ENCODE results near the gene BTBD9.

The BTBD9 gene

DNA sequence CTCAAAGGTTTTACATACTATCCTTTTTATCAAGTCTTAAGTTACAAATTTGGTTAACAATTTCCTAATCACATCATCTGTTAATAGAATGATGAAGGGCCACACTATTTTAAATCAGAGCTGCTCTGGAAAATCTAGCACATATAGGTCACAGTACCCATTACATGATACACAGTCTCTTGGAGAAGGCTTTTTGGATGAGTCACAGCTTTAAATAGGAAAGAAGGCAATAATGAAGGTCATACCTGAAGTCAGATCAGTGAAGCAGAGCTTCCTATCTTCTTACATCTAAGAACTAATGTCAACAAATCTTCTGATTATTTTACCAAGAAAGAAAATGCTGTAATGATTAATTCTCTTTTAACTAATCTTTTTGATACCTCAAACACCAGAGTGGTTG is 248.5 kb downstream of the BTBD9 start:
- ATAC-seq (ENCODE audit: insufficient read depth, low read depth) (no peak), DNase-seq (no peak)
- Histone ChIP-seq H3K4me1 (ENCODE audit: insufficient read depth, low read length) (no peaks in the 10 kb centered on the region), H3K9ac (ENCODE audit: low read depth, low read length) (no peak overlapping the region), H3K4me3 (ENCODE audit: low read depth in 1 of 2, low read length in 2 of 2) (no peak overlapping the region), H4K20me1 (ENCODE audit: insufficient read depth, low read length) (no peaks in the 10 kb centered on the region), H3K27ac (ENCODE audit: low read length) (no peak overlapping the region), H3K4me2 (ENCODE audit: insufficient read depth, low read length) (no peak overlapping the region), H2AFZ (ENCODE audit: low read depth, low read length) (no peak overlapping the region), H3K9me3 (ENCODE audit: insufficient read depth, low read length, severe bottlenecking) (no peaks in the 10 kb centered on the region), H3K79me2 (ENCODE audit: insufficient read depth, low read length) (no peaks in the 10 kb centered on the region), H3K36me3 (ENCODE audit: insufficient read depth, low read length) (no peaks in the 10 kb centered on the region), H3K27me3 (ENCODE audit: insufficient read depth, low read length, poor library complexity) (no peaks in the 10 kb centered on the region)
- TF ChIP-seq, protein P1, sequence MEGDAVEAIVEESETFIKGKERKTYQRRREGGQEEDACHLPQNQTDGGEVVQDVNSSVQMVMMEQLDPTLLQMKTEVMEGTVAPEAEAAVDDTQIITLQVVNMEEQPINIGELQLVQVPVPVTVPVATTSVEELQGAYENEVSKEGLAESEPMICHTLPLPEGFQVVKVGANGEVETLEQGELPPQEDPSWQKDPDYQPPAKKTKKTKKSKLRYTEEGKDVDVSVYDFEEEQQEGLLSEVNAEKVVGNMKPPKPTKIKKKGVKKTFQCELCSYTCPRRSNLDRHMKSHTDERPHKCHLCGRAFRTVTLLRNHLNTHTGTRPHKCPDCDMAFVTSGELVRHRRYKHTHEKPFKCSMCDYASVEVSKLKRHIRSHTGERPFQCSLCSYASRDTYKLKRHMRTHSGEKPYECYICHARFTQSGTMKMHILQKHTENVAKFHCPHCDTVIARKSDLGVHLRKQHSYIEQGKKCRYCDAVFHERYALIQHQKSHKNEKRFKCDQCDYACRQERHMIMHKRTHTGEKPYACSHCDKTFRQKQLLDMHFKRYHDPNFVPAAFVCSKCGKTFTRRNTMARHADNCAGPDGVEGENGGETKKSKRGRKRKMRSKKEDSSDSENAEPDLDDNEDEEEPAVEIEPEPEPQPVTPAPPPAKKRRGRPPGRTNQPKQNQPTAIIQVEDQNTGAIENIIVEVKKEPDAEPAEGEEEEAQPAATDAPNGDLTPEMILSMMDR (IDR thresholded peaks at IDR 0.05; ENCODE audit: borderline replicate concordance, extremely low read depth, low read length, poor library complexity, severe bottlenecking) = no peak
- TF ChIP-seq EZH2 (IDR thresholded peaks at IDR 0.05; ENCODE audit: borderline replicate concordance, low read depth, low read length, severe bottlenecking) = no peak

DNA sequence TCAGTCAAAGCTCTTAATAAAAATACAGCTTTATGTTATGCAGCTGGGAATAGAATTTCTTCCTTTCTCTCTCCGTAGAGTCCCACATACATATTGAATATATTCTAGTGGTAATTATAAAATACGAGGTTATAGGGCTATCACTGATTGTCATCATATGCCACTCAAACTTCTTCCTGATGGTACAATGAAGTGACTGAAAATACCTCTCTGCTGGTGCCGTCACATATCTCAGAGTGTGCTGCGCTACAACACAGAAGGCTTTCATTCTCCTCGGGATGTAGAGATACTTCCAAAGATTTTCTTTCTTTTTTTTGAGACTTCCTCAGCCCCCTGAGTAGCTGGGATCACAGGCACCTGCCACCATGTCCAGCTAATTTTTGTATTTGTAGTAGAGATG is 249.9 kb downstream of the BTBD9 start:
- Histone ChIP-seq H3K27ac (ENCODE audit: low read length) (no peak overlapping the region), H3K9me3 (ENCODE audit: insufficient read depth, low read length, severe bottlenecking) (no peaks in the 10 kb centered on the region), H3K4me2 (ENCODE audit: insufficient read depth, low read length) (no peak overlapping the region), H3K36me3 (ENCODE audit: insufficient read depth, low read length) (no peaks in the 10 kb centered on the region), H3K4me3 (ENCODE audit: low read depth in 1 of 2, low read length in 2 of 2) (no peak overlapping the region), H3K4me1 (ENCODE audit: insufficient read depth, low read length) (no peaks in the 10 kb centered on the region), H3K27me3 (ENCODE audit: insufficient read depth, low read length, poor library complexity) (no peaks in the 10 kb centered on the region), H4K20me1 (ENCODE audit: insufficient read depth, low read length) (no peaks in the 10 kb centered on the region), H3K9ac (ENCODE audit: low read depth, low read length) (no peak overlapping the region), H3K79me2 (ENCODE audit: insufficient read depth, low read length) (no peaks in the 10 kb centered on the region), H2AFZ (ENCODE audit: low read depth, low read length) (no peak overlapping the region)
- DNase-seq = no peak
- ATAC-seq (ENCODE audit: insufficient read depth, low read depth) = no peak
- TF ChIP-seq, protein P1 (IDR thresholded peaks at IDR 0.05; ENCODE audit: borderline replicate concordance, extremely low read depth, low read length, poor library complexity, severe bottlenecking) = no peak

DNA sequence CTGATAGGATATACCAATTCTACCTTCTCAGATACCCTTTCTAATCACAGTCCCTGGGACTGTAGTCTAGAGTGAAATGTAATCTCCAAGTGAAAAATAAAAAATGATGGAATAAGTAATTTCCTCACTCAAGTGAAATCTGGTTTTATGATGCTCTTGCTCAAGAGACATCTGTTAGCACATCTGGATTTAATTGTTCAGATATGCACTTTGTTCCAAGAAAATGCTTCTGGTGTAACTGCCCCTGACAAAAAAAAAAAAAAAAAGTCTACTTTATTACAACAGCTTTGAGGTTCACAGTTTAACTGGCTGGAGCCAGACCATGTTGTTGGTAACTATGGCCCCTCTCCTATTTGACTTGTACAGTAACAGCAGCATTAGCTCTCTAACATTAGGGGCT is 251.8 kb downstream of the BTBD9 start:
- Histone ChIP-seq H3K27ac (ENCODE audit: low read length) (no peak overlapping the region), H4K20me1 (ENCODE audit: insufficient read depth, low read length) (no peaks in the 10 kb centered on the region), H2AFZ (ENCODE audit: low read depth, low read length) (no peak overlapping the region), H3K4me3 (ENCODE audit: low read depth in 1 of 2, low read length in 2 of 2) (no peak overlapping the region), H3K36me3 (ENCODE audit: insufficient read depth, low read length) (no peaks in the 10 kb centered on the region), H3K9me3 (ENCODE audit: insufficient read depth, low read length, severe bottlenecking) (no peaks in the 10 kb centered on the region), H3K27me3 (ENCODE audit: insufficient read depth, low read length, poor library complexity) (no peaks in the 10 kb centered on the region), H3K79me2 (ENCODE audit: insufficient read depth, low read length) (no peaks in the 10 kb centered on the region), H3K4me1 (ENCODE audit: insufficient read depth, low read length) (no peaks in the 10 kb centered on the region), H3K4me2 (ENCODE audit: insufficient read depth, low read length) (no peak overlapping the region), H3K9ac (ENCODE audit: low read depth, low read length) (no peak overlapping the region)
- ATAC-seq (ENCODE audit: insufficient read depth, low read depth) (no peak), DNase-seq (no peak)
- no peak for TF ChIP-seq EZH2 (IDR thresholded peaks at IDR 0.05; ENCODE audit: borderline replicate concordance, low read depth, low read length, severe bottlenecking)
- TF ChIP-seq, protein P1 (IDR thresholded peaks at IDR 0.05; ENCODE audit: borderline replicate concordance, extremely low read depth, low read length, poor library complexity, severe bottlenecking) = no peak

DNA sequence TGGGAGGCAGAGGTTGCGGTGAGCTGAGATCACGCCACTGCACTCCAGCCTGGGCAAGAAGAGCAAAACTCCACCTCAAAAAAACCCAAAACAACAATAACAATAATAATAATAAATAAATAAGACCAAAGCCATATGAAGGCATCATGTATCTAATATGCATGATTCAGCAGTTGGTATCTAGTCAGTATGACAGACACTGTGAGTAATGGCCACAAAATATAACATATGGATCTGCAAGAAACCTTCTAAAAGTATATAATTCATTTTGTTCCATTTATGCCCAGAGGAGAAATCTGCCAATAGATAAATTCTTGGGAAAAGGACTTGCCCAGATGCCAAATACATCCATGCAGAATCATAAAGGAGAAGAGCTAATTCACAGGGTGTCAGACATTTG is 252.3 kb downstream of the BTBD9 start:
- H3K4me1 ChIP-seq (ENCODE audit: insufficient read depth, low read length) = no peaks in the 10 kb centered on the region
- H3K27me3 ChIP-seq (ENCODE audit: insufficient read depth, low read length, poor library complexity) = no peaks in the 10 kb centered on the region
- H3K9me3 ChIP-seq (ENCODE audit: insufficient read depth, low read length, severe bottlenecking) = no peaks in the 10 kb centered on the region
- DNase-seq (no peak), ATAC-seq (ENCODE audit: insufficient read depth, low read depth) (no peak)
- H3K4me3 ChIP-seq (ENCODE audit: low read depth in 1 of 2, low read length in 2 of 2) = no peak overlapping the region
- TF ChIP-seq EZH2 (IDR thresholded peaks at IDR 0.05; ENCODE audit: borderline replicate concordance, low read depth, low read length, severe bottlenecking) = no peak
- TF ChIP-seq, protein P1 (IDR thresholded peaks at IDR 0.05; ENCODE audit: borderline replicate concordance, extremely low read depth, low read length, poor library complexity, severe bottlenecking) = no peak
- no peaks in the 10 kb centered on the region for H3K36me3 ChIP-seq (ENCODE audit: insufficient read depth, low read length)
- H2AFZ ChIP-seq (ENCODE audit: low read depth, low read length) = no peak overlapping the region
- H3K79me2 ChIP-seq (ENCODE audit: insufficient read depth, low read length) = no peaks in the 10 kb centered on the region
- no peaks in the 10 kb centered on the region for H4K20me1 ChIP-seq (ENCODE audit: insufficient read depth, low read length)
- no peak overlapping the region for H3K9ac ChIP-seq (ENCODE audit: low read depth, low read length)
- no peak overlapping the region for H3K27ac ChIP-seq (ENCODE audit: low read length)
- H3K4me2 ChIP-seq (ENCODE audit: insufficient read depth, low read length) = no peak overlapping the region

All from DND-41 (cell line).